HepG2 (cell line): ENCODE data around the gene PODXL.

Experiments
- ATF2 ChIP-seq: sonication (generic); formaldehyde crosslinking; IDR thresholded peaks from 2 replicates; pipeline ENCODE4 v1.4.0; 2020; ENCODE audit warnings: missing genetic modification reagents
- BRD4 ChIP-seq: sonication (generic); formaldehyde crosslinking; IDR thresholded peaks from 2 replicates; pipeline ENCODE4 v1.4.0; 2020; ENCODE audit warnings: missing genetic modification reagents
- ETV5 ChIP-seq: IDR thresholded peaks from 2 replicates; pipeline ENCODE4 v1.6.1; 2018; ENCODE audit warnings: missing biosample characterization, missing genetic modification reagents, inconsistent platforms, borderline replicate concordance
- FOXO4 ChIP-seq: sonication (generic); formaldehyde crosslinking; conservative IDR thresholded peaks from 2 replicates; pipeline ENCODE4 v1.8.1; 2023; ENCODE audit warnings: missing genetic modification reagents
- JUN ChIP-seq: sonication (generic); formaldehyde crosslinking; IDR thresholded peaks from 2 replicates; pipeline ENCODE4 v1.4.0; 2020; ENCODE audit warnings: mild to moderate bottlenecking, missing genetic modification reagents
- LBX2 ChIP-seq: sonication (generic); formaldehyde crosslinking; IDR thresholded peaks from 2 replicates; pipeline ENCODE4 v1.5.0; 2020; ENCODE audit warnings: missing genetic modification reagents, mild to moderate bottlenecking, borderline replicate concordance
- PAX8 ChIP-seq: sonication (generic); formaldehyde crosslinking; IDR thresholded peaks from 2 replicates; pipeline ENCODE4 v1.8.0; 2022; ENCODE audit warnings: mild to moderate bottlenecking, missing genetic modification reagents, borderline replicate concordance
- ZBTB21 ChIP-seq: sonication (generic); formaldehyde crosslinking; IDR thresholded peaks from 2 replicates; pipeline ENCODE4 v1.4.0; 2020; ENCODE audit warnings: missing genetic modification reagents
- ZFP62 ChIP-seq: sonication (generic); formaldehyde crosslinking; IDR thresholded peaks from 2 replicates; pipeline ENCODE4 v1.4.0; 2020; ENCODE audit warnings: missing genetic modification reagents
- ZNF253 ChIP-seq: sonication (generic); formaldehyde crosslinking; IDR thresholded peaks from 2 replicates; pipeline ENCODE4 v1.8.0; 2022; ENCODE audit warnings: mild to moderate bottlenecking, missing genetic modification reagents, borderline replicate concordance
- ZNF512B ChIP-seq: sonication (generic); formaldehyde crosslinking; IDR thresholded peaks from 2 replicates; pipeline ENCODE4 v1.5.1; 2020; ENCODE audit warnings: missing genetic modification reagents, mild to moderate bottlenecking, borderline replicate concordance
- ZNF687 ChIP-seq: sonication (generic); formaldehyde crosslinking; IDR thresholded peaks from 2 replicates; pipeline ENCODE4 v1.5.1; 2020; ENCODE audit warnings: mild to moderate bottlenecking, missing genetic modification reagents, moderate library complexity
- ZSCAN29 ChIP-seq: sonication (generic); formaldehyde crosslinking; conservative IDR thresholded peaks from 2 replicates; pipeline ENCODE4 v1.4.0; 2020; ENCODE audit warnings: mild to moderate bottlenecking, missing genetic modification reagents
- TF ChIP-seq, protein P1 (sequence below): sonication (generic); formaldehyde crosslinking; IDR thresholded peaks from 2 replicates; pipeline ENCODE4 v1.5.0; 2020; ENCODE audit warnings: mild to moderate bottlenecking, missing genetic modification reagents, moderate library complexity

- TF ChIP-seq ZNF253 (CRISPR knock-in tag) (no peak), BRD4 (CRISPR knock-in tag) (no peak), ETV5 (no peak), ZBTB21 (no peak), ZFP62 (CRISPR knock-in tag) (no peak), ATF2 (CRISPR knock-in tag) (no peak), ZSCAN29 (no peak), LBX2 (CRISPR knock-in tag) (no peak), JUN (CRISPR knock-in tag) (no peak), ZNF687 (no peak), FOXO4 (CRISPR knock-in tag) (no peak), ZNF512B (CRISPR knock-in tag) (no peak), PAX8 (CRISPR knock-in tag) (no peak)
- TF ChIP-seq, protein P1, sequence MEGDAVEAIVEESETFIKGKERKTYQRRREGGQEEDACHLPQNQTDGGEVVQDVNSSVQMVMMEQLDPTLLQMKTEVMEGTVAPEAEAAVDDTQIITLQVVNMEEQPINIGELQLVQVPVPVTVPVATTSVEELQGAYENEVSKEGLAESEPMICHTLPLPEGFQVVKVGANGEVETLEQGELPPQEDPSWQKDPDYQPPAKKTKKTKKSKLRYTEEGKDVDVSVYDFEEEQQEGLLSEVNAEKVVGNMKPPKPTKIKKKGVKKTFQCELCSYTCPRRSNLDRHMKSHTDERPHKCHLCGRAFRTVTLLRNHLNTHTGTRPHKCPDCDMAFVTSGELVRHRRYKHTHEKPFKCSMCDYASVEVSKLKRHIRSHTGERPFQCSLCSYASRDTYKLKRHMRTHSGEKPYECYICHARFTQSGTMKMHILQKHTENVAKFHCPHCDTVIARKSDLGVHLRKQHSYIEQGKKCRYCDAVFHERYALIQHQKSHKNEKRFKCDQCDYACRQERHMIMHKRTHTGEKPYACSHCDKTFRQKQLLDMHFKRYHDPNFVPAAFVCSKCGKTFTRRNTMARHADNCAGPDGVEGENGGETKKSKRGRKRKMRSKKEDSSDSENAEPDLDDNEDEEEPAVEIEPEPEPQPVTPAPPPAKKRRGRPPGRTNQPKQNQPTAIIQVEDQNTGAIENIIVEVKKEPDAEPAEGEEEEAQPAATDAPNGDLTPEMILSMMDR (CRISPR knock-in tag) = no peak
Measured at GRCh38 chr7:131560061-131560460, 3.6 kb upstream of the PODXL start.
